Measurements from ENCODE around the gene AIF1L.

The AIF1L gene

GRCh38 chr9:131096269-131097125 is at the start of gene AIF1L:
TSS of gene AIF1L (plus strand) at chr9:131096531. CDS start at chr9:131096630, 99 bp downstream.
- DNase-seq = no peak

GRCh38 chr9:131046581-131047202 is 49.6 kb upstream of the AIF1L start:
- peak; percentile 64 to 71 for DNase-seq

- no peak for DNase-seq
Observed at GRCh38 chr9:131048332-131048731, 48.0 kb upstream of the AIF1L start.

DNA sequence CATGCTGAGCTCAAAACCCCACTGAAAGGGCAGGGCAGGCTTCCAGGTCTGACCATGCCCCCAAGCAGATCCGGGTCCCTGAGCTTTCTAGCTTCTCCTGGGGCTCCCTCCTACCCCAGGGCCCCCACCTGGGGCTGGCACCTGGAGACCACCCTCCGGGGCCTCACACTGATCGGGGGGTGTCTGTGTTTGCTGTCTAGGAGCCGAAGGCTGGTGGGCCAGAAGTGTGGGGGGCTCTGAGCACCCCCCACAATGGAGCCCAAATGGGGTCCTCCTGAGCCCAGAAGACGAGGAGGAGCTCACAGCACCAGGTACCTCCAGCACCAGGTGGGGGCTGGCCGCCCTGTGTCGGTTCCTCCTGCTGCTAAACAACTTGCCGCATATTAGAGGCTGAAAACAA is 47.5 kb upstream of the AIF1L start:
- DNase-seq = no peak

- no peak for DNase-seq
Observed at GRCh38 chr9:131049829-131050715, 46.3 kb upstream of the AIF1L start.

GRCh38 chr9:131050831-131051230 is 45.5 kb upstream of the AIF1L start:
- no peak for DNase-seq

DNA sequence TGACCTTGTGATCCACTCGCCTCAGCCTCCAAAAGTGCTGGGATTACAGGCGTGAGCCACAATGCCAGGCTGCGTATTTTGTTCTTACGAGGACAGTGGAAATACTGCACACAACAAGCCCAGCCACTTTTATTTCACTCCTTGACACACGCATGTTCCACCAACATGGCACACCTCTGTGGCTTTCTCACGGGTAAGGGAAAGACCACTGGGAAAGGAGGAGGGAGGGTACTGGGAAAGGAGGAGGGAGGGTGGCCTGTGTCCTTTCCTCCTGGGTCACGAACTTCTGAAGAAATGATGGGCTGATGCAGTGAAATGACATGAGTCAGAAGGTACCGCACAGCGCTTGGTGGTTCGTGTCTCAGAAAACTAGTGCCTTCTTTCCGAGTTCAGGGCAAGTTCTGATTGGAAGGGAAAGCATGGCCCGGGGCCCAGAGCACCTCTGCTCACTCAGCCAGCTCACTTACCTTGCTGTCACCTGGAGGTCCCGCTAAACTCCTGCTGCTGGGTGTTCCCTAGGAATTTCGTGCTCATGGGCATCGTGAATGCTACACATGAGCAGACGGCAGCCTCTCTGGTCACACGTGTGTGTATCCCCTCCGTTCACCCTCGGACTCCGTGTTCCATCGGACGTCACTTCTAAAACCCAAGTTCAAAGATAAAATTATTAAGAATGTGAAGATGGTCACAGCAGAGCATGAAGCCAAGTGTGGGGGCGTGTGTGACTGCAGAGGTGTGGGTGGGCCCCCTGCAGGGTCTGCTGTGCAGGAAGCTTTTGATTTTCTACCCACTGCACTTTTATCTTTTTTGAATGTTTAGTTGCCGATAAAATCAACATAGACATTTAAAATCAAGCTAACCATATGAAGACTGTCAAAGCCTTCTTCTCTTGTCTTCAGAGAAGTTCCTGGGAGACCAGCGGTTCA is 44.5 kb upstream of the AIF1L start:
- no peak for DNase-seq

DNA sequence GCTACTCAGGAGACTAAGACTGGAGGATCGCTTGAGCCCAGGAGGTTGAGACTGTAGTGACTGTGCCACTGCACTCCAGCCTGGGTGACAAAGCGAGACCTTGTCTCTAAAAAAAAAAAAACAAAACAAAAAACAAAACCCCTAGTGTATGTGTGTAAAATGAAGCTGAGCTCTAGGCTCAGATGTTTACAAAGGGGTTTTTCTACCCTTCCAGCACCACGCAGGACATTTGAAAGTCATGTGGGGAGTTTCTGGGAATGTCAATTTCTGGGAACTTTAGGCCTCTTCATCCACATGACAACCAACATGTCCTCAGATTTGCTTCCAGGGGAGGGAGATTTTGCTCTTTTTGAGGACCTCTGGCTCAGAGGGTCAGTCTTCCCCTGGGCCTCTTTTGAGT is 42.4 kb upstream of the AIF1L start:
- DNase-seq = no peak

DNA sequence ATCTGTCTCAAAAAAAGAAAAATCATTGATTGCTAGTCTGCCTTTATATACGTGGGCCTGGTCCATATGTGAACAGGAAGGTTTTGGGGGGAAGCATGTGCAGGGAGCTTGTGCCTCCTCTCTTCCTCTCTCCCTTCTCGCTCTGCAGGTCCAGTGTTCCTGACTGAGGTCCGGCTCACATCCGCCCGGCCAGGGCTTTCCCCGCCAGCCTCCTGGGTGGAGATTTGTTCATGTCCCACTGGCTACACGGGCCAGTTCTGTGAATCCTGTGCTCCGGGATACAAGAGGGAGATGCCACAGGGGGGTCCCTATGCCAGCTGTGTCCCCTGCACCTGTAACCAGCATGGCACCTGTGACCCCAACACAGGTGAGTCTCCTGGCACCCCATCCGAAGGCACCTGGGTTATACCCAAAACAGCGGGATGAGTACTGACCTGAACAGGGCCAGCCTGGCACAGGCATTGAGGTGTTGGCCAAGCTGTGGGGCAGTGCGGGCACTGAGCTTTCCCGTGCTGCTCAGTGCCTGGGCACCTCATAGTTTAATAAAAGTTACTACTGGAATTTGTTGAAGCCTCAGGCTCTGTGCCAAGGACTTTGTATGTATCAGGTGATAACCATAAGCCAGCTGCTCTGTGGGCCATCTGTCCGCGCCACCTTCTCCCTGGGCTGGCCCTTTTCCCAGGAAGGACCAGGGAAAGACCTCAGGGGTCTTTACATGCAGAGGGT is 39.4 kb upstream of the AIF1L start:
- no peak for DNase-seq

DNA sequence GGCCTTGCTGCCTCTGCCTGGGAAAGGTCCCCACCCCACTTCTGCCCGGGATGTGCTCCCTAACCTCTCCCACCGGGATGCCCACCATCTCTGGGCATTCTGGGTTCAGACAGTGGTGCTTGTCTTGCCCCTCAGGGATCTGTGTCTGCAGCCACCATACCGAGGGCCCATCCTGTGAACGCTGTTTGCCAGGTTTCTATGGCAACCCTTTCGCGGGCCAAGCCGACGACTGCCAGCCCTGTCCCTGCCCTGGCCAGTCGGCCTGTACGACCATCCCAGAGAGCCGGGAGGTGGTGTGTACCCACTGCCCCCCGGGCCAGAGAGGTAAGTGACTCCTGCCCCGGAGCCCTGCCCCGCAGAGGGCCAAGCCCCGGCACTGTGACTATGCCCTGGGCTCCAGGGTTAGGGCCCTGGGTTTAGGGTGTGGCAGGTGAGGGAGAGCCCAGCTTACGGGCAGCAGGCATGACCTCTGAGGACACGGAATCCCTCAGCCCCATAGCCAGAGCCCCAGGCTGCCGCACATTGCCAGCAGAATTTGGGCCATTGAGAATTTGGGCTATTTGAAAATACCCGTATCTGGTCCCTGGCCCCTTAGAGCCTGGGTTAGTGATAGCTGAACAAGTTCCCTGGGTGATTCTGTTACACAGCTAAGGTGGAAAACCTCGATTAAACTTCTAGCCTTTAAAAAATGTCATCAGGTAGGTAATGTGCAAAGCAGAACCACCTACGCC is 35.3 kb upstream of the AIF1L start:
- DNase-seq = no peak

DNA sequence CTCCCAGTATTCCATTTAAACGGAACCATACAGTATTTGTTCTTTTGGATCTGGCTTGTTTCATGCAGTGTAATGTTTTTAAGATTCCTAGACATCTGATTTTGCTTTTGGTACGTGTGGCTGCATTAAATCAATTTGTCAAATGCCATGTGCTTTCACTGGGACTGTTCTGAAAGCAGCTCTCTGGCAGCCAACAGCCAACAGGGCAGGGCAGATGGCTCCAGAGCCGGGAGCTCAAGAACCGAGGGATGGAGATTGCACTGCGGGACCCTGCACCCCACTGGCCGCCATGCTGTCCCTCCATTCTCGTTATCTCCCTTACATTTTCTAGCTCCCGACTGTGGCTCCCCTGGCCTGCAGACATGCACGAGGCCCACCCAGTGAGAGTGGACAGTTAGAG is 33.4 kb upstream of the AIF1L start:
- DNase-seq = no peak

DNA sequence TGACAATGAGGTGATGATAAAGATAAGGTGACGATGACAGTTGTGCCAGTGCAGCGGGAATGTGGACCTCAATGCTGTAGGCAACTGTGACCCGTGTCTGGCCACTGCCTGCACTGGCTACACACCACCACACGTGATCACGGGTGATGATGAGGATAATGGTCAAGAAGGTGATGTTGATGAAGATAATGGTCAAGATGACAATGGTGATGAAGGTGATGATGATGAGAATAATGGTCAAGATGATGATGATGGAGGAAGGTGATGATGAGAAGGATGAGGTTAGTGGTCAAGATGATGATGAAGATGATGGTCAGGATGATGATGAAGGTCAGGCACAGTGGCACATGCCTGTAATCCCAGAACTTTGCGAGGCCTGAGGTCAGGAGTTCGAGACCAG is 30.7 kb upstream of the AIF1L start:
- DNase-seq = no peak

DNA sequence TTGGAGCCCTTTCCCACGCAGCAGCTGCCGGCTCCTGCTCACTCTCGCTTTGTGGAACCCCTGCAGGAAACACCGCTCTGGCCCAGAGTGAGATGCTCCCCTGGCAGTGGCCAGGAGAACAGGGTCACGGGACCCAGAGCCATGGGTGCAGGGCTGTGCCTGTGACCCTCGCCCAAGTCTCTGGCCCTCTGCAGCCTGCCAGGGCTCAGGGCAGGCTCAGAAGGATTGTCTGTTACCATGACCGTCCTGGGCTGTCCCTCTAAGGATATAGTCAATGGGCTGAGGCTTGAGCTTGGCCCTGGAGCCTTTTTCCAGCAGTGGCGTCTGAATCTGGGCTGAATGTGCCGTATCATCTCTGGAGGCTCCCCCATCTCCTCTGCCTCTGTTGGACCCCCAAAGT is 28.7 kb upstream of the AIF1L start:
- DNase-seq = no peak

GRCh38 chr9:131068076-131068816 is 28.1 kb upstream of the AIF1L start:
- DNase-seq = no peak

DNA sequence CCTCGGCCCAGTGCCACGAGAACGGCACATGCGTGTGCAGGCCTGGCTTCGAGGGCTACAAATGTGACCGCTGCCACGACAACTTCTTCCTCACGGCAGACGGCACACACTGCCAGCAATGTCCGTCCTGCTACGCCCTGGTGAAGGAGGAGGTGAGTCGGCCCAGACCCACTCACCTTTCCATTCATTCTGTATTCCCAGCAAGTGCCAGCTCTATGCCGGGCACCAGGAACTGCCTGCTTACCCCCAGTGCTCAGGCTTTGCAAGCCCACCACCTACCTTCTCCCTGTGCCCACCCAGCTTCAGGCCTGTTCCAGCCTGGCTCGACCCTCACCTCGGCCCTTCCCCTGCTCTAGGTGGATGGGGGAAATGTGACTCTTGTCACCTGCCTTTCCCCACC is 26.6 kb upstream of the AIF1L start:
- no peak for DNase-seq

GRCh38 chr9:131072107-131072870 is 24.0 kb upstream of the AIF1L start:
- DNase-seq = no peak

GRCh38 chr9:131072871-131073237 is 23.5 kb upstream of the AIF1L start:
- no peak for DNase-seq

DNA sequence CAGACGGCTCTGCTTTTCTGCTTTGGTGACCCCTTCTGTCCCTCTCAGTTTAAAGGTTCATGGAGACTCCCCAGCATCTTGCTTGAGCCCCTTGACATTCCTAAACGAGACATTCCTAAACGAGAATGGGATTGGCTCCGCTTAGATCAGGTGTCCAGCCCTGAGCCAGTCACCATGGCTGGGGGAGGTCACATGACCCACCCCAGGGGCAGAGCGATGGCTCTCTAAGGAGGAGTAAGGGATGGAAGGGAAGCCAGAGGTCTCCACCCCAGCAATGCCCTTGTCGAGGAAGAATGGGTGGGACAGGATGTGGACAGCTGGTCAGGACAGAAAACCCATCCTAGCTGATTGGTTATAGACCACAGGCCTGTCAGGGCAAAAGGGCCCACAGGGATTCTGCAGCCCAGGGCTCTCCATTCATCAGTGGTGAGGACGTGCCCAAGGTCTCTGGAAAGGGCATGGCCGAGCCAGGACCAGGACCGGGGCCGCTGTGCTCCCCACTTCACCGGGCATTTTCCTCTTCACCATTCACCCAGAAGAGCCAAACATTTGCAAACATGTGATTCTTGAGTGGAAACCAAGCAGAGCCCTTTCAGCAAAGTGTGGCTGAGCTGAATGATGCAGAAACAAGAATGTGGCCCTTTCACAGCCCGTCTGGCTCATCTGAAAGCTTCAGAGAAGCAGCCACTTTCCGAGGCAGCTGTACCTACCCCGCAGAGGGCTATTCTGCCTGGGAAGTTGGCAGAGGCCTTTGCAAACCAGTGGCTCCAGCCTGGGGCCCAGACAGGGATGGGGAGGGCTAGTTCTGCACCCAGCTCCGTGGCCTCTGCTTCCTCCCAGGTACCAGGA is 19.8 kb upstream of the AIF1L start:
- DNase-seq = no peak

Data from CD4-positive, alpha-beta T cell treated with Interleukin-1 beta for 1 hour (primary cell).